ENCODE data around the gene RELCH.

The RELCH gene

GRCh38 chr18:62258093-62258492 lies 71.0 kb downstream of the RELCH start:
- H3K79me2 ChIP-seq, result no peaks in the 10 kb centered on the region
- H3K36me3 ChIP-seq (ENCODE audit: control insufficient read depth, insufficient read depth, low read length), result no peaks in the 10 kb centered on the region
- TF ChIP-seq CTCF (IDR thresholded peaks at IDR 0.05), result no peak

DNA sequence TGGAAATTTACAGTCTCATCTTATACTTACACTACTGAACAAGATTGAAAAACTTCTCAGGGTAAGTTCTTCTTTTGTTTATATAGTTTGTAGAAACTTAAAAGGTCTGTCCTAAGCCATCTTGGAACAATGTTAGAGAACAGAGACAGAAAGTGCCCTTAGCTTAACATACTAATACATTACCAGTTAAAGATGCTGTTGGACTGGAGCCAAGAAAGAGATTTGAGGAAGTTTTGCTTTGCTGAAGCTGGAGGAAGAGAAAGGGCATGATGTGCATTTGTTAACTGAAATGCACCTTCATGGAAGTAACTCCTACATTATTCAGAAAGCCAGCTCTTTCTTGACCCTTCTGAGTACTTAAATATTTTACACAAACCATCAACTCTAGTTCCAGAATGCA lies 71.6 kb downstream of the RELCH start:
- Histone ChIP-seq H3K36me3 (ENCODE audit: control insufficient read depth, insufficient read depth, low read length) (no peaks in the 10 kb centered on the region), H3K27ac (no peak overlapping the region), H3K4me1 (no peaks in the 10 kb centered on the region), H3K4me2 (ENCODE audit: low read length) (no peak overlapping the region), H3K9me3 (ENCODE audit: control insufficient read depth, low read length) (no peaks in the 10 kb centered on the region), H3K4me3 (ENCODE audit: low read depth, low read length) (no peak overlapping the region), H3K27me3 (ENCODE audit: control insufficient read depth, insufficient read depth, low read length) (no peaks in the 10 kb centered on the region), H3K9ac (no peak overlapping the region), H3K79me2 (no peaks in the 10 kb centered on the region), H2AFZ (no peak overlapping the region)
- TF ChIP-seq CTCF (IDR thresholded peaks at IDR 0.05), result no peak

More at GRCh38 chr18:62258093-62258492, 71.0 kb downstream of the RELCH start:
- Histone ChIP-seq H3K9me3 (ENCODE audit: control insufficient read depth, low read length) (no peaks in the 10 kb centered on the region), H3K27me3 (ENCODE audit: control insufficient read depth, insufficient read depth, low read length) (no peaks in the 10 kb centered on the region), H2AFZ (no peak overlapping the region), H3K4me3 (ENCODE audit: low read depth, low read length) (no peak overlapping the region), H3K9ac (no peak overlapping the region), H3K4me2 (ENCODE audit: low read length) (no peak overlapping the region), H3K4me1 (no peaks in the 10 kb centered on the region), H3K27ac (no peak overlapping the region)

DNA sequence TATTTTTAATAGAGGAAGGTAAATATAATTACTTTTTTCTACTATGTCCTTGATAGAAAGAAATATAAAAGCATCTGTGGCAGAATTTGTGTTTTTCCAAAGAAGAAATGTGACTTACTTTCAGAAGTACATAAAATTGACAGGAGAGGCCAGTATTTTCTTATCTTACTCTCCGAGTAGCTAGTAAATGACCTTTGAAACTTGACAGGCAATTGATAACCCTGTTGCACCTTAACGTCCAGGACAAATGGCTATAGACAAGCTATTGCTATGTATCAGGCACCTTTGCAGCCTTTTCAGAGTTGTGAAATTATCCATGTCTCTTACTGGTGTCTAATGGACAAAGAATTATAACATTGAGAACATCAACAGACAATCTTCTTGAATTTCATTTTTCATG lies 75.0 kb downstream of the RELCH start:
- no peak overlapping the region for H3K9ac ChIP-seq
- H3K27me3 ChIP-seq (ENCODE audit: control insufficient read depth, insufficient read depth, low read length), result no peaks in the 10 kb centered on the region
- no peaks in the 10 kb centered on the region for H3K9me3 ChIP-seq (ENCODE audit: control insufficient read depth, low read length)
- H3K79me2 ChIP-seq, result no peaks in the 10 kb centered on the region
- TF ChIP-seq CTCF (IDR thresholded peaks at IDR 0.05), result no peak
- no peak overlapping the region for H2AFZ ChIP-seq
- no peaks in the 10 kb centered on the region for H3K36me3 ChIP-seq (ENCODE audit: control insufficient read depth, insufficient read depth, low read length)
- H3K27ac ChIP-seq, result no peak overlapping the region
- no peak overlapping the region for H3K4me2 ChIP-seq (ENCODE audit: low read length)
- no peaks in the 10 kb centered on the region for H3K4me1 ChIP-seq
- no peak overlapping the region for H3K4me3 ChIP-seq (ENCODE audit: low read depth, low read length)

DNA sequence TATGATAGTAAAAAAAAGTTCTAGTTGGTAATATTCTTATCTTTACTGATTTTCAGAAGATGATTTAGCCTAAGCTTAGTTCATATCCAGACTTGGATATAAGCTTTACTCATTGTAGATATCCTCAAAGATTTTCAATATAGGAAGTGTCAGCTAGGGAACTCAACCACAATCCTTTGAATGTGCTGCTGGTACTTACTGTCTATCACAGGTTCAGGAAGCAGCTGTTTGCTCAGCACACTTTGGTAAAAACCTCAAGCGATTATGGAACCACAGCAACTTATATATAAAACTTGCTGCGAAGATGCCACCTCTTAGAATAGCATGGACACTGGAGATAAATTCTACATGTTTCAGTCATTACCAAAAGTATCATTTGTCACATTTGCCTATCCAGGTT lies 77.9 kb downstream of the RELCH start:
- no peak overlapping the region for H3K4me2 ChIP-seq (ENCODE audit: low read length)
- H3K4me1 ChIP-seq, result no peaks in the 10 kb centered on the region
- no peaks in the 10 kb centered on the region for H3K36me3 ChIP-seq (ENCODE audit: control insufficient read depth, insufficient read depth, low read length)
- H3K27me3 ChIP-seq (ENCODE audit: control insufficient read depth, insufficient read depth, low read length), result no peaks in the 10 kb centered on the region
- no peak overlapping the region for H3K4me3 ChIP-seq (ENCODE audit: low read depth, low read length)
- H3K27ac ChIP-seq, result no peak overlapping the region
- H3K9me3 ChIP-seq (ENCODE audit: control insufficient read depth, low read length), result no peaks in the 10 kb centered on the region
- H3K79me2 ChIP-seq, result no peaks in the 10 kb centered on the region
- no peak overlapping the region for H2AFZ ChIP-seq
- H3K9ac ChIP-seq, result no peak overlapping the region
- no peak for TF ChIP-seq CTCF (IDR thresholded peaks at IDR 0.05)

- no peak overlapping the region for H3K4me2 ChIP-seq (ENCODE audit: low read length)
- no peak for TF ChIP-seq CTCF (IDR thresholded peaks at IDR 0.05)
- H3K9ac ChIP-seq, result no peak overlapping the region
- no peak overlapping the region for H2AFZ ChIP-seq
- no peaks in the 10 kb centered on the region for H3K27me3 ChIP-seq (ENCODE audit: control insufficient read depth, insufficient read depth, low read length)
- H3K4me3 ChIP-seq (ENCODE audit: low read depth, low read length), result no peak overlapping the region
- no peaks in the 10 kb centered on the region for H3K4me1 ChIP-seq
- H3K27ac ChIP-seq, result no peak overlapping the region
- H3K9me3 ChIP-seq (ENCODE audit: control insufficient read depth, low read length), result no peaks in the 10 kb centered on the region
- H3K79me2 ChIP-seq, result no peaks in the 10 kb centered on the region
- no peaks in the 10 kb centered on the region for H3K36me3 ChIP-seq (ENCODE audit: control insufficient read depth, insufficient read depth, low read length)
Observed at GRCh38 chr18:62277045-62277444, 90.0 kb downstream of the RELCH start.
